IPS-NIHi7 (cell line): ENCODE data around the gene ABHD2.
A peak's percentile ranks its signal among the peaks of the same experiment; 100 is the strongest.

Experiments
- DNase-seq: peaks from one replicate; pipeline ENCODE4 v3.0.0; 2012; ENCODE audit warnings: mixed read lengths; ENCODE audit errors: extremely low spot score

ABHD2 gene

DNA sequence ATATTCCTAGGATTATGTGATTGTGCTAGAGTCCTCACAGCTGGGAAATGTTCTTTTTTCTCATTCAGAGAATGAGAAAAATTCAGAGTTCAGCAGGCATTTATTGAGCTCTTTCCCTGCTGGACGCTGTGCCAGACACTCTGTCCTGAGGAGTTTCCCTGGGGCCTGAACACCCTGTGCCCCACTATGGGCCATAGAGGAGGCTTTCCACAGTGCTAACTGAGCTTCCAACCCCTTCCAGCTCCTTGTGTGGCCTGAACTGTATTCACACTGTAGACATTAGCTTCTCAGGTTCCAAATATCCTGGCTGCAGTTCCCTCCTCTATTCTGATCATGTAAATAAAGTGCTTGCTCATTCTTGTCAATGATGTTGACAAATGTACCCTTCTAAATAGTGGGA is 10.0 kb downstream of the ABHD2 start:
- DNase-seq = no peak

- DNase-seq = no peak
These were observed 11.7 kb downstream of the ABHD2 start for GRCh38 chr15:89099968-89100367.

GRCh38 chr15:89101302-89102193 is 13.3 kb downstream of the ABHD2 start:
- DNase-seq = no peak

DNA sequence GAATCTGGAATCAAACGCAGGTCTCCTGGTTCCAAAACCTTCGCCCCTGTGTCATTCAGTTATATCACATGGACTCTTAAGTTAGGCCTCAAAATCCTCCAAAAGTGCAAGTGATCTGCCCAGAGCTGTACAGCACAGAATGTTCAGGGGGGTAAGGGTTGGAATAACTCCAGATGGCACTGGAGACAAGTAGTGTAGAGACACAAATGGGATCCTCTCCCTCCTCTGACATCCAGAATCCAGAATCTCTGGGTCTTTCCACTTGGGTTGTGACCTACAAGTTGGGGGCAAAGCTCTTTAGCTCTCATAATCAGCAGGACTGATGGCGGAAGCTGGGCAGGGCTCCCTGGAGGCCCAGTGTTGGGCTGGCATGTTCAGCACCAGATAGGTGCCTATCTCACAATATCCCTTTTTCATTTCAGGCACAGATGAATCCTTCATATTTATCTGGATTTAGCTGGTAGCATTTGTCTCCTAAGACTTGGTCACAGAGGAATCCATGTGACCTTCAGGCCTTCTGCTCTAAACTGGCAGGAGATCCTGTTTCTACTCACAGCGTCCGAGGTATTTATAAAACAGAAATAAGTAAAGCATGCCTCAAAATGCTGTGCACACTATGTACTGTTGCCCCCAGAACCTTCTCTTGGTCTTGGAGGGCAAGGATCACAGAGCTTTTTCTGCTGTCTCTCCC is 15.4 kb downstream of the ABHD2 start:
- no peak for DNase-seq

- no peak for DNase-seq
These were observed 15.9 kb downstream of the ABHD2 start for GRCh38 chr15:89104172-89104564.

DNA sequence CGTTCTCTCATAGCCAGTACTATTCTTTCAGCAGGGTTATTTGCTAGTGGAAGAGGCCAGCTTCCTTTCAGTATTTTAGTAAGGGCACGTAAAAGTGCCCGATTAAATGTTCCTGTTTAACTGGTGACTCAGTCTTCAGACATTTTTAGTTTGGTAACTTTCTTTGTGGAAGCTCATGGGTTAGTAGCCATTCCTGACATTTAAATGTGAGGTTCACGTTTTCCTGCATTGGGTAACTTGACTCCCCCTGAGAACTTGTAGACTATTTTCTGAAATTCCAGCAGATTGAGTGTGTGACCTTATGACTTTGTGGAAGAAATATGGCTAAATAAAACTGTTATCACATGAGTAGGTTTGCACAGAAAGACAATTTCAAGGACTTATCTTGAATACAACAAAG is 16.9 kb downstream of the ABHD2 start:
- no peak for DNase-seq

DNA sequence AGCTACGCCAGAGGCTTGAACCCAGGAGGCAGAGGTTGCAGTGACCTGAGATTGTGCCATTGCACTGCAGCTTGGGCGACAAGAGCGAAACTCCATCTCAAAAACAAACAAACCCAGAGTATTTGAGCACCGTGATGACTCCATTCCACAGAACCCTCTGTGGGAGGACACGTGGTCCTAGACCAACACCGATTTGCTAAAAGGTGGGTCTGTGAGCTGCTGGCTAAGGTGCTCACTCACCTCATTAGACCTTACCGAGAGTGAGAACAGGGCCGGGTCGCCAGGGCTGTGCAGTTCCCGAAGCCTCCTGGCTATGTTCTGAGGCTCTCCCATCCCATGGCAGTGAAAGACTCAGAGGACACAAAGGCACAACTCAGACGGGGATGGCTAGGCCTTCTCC is 17.9 kb downstream of the ABHD2 start:
- no peak for DNase-seq

DNA sequence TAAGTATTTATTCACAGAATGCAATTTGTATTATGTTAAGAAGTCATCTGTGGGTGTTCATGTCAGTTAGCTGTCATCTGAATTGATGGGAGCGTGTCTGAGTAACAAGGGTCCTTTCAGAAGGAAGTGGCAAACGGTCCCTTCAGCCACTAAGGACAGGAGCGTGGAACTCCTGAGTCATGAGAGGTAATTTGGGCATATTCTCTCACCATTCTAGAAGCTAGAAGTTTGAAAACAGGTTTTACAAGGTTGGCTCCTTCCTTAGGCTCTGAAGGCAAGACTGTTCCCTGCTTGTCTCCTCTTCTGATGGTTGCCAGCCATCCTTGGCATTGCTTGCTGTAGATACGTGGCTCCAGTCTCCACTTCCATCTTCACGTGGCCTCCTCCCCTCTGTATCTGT is 19.7 kb downstream of the ABHD2 start:
- DNase-seq = no peak

- no peak for DNase-seq
These were observed 20.6 kb downstream of the ABHD2 start for GRCh38 chr15:89108835-89109234.

DNA sequence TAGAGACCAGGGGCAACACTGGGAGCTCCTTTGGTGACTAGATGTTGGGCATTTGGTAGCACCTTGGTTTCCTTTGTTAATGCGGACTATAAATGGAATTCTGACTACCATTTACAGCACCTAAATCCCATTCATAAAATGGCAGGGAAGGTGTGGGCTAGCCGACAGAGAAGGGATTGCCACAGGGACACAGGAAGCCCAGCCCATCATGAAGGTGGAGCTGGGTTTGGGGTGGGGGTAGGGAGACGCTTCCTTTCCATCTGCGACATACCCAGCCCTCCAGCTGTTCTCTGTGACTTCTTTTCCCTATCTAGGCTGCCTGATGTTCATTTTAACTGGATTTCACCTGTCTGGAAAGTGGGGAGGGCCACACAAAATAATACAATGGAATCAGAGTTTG is 21.0 kb downstream of the ABHD2 start:
- peak; percentile 35 for DNase-seq

GRCh38 chr15:89110060-89110459 is 21.8 kb downstream of the ABHD2 start:
- no peak for DNase-seq

DNA sequence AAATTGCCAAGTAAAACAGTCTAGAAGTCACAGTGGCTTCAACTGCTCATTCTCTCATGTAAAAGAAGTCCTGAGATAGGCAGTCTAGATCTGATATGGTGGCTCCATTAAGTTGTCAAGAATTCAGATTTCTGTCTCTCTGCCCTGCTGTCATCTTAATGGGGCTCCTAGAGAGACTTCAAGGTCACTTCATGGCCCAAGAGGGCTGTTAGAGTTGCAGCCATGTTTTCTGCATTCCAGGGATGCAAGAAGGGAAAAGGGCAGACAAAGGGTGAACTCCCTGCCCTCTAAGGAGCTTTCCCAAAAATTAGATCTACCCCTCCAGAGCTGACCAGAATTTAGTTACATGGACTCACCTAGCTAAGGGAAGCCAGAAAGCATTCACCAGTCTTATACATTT is 23.1 kb downstream of the ABHD2 start:
- no peak for DNase-seq

DNA sequence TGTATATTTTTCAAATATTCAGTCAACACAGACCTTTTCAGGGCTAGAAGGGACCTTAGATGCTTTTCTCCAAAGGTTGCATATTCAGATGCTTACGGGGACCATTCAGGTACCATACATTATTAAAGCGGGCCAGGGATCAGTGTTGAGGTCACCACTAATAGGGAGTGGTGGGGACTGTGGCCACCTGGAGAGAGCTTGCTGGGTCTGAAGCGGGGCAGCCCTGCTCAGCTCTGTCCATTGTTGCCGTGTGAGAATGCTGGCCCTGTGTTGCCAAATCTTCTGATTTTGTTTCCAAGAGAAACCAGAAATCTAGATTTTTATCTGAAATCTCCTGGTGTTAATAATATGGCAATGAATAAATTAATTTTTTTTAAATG is 23.7 kb downstream of the ABHD2 start:
- no peak for DNase-seq

DNA sequence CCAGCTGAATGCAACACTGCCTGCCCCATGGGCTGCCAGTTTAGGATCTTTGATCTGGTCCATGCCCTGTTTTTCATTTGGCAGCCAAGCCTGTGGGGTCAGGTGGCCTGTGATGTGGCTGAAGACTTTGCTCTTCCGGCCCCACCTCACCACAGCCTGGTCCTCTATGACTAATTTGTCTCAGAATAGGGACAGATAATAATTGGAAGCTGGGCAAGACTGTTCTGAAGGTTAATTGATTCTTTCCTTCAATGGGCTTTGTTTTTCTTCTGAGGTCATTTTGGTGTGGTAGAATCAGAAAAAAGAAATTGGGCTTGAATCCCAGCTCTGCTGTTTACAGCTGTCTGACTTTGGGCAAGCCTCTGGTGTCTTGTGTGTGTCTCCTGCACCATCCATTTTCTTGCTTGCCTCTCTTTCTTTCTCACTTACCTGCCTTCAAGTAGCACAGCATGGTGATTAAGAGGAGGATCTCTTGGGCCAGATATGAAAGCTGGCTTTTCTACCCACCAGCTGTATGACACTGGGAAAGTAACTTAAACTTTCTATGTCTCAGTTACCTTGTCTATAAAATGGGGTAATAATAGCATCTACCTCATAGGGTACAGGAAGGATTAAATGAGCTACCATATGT is 24.2 kb downstream of the ABHD2 start:
- DNase-seq = no peak

GRCh38 chr15:89113296-89114024 is 25.2 kb downstream of the ABHD2 start:
- no peak for DNase-seq

GRCh38 chr15:89114990-89115389 is 26.7 kb downstream of the ABHD2 start:
- no peak for DNase-seq

DNA sequence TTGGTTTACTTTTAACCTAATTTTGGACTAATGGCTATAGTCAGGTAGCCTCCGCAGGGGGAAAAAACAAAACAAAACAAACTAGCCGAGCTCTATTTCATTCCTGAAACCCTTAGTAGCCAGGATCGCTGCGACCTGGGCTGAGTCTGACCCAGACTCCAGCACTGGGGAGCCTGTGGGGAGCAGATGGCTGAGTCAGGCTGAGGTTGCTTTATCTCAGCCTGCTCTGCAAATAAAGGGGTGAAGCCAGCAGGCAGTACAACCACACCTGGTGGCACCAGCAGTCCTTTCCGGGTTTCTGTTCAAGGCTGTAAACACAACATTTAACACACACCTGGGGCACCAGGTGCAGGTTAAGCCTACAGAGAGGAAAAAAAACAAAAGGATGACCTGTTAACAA is 27.3 kb downstream of the ABHD2 start:
- DNase-seq = peak; percentile 30

- DNase-seq = no peak
These were observed 28.1 kb downstream of the ABHD2 start for GRCh38 chr15:89116404-89116803.

GRCh38 chr15:89117790-89118189 is 29.5 kb downstream of the ABHD2 start:
- no peak for DNase-seq

- no peak for DNase-seq
These were observed 30.3 kb downstream of the ABHD2 start for GRCh38 chr15:89118481-89118989.

- DNase-seq = no peak
These were observed 31.5 kb downstream of the ABHD2 start for GRCh38 chr15:89119489-89120478.
